K562 (cell line): ENCODE measurements around the gene PIGL. TPM values are rescaled to one million over a fixed set of nuclear protein-coding genes. Genes with fewer than 3 reads are reported as not detected.

Experiments used
- CBX3 ChIP-seq, 2 experiments: IDR thresholded peaks; 1 replicate in 1 of 2; 2 replicates in 1 of 2; pipeline ENCODE4 v1.6.1; 2012; ENCODE audit warnings: inconsistent platforms in 2 of 2, low read length in 2 of 2, borderline replicate concordance in 1 of 2, control low read depth in 1 of 2
- FOXP1 ChIP-seq: sonication (generic); formaldehyde crosslinking; IDR thresholded peaks from 2 replicates; pipeline ENCODE4 v1.8.0; 2022; ENCODE audit warnings: mild to moderate bottlenecking, missing genetic modification reagents
- MCM2 ChIP-seq: fragments of 450-650 bp; IDR thresholded peaks from 2 replicates; pipeline ENCODE4 v1.6.1; 2017; ENCODE audit warnings: low read depth, mild to moderate bottlenecking
- MEF2D ChIP-seq: conservative IDR thresholded peaks from 2 replicates; pipeline ENCODE4 v1.6.1; 2016; ENCODE audit warnings: low read depth, missing genetic modification characterization, missing compliant biosample characterization
- MTA3 ChIP-seq: fragments of 450-650 bp; formaldehyde crosslinking; IDR thresholded peaks from 2 replicates; pipeline ENCODE4 v1.6.1; 2017; ENCODE audit warnings: mild to moderate bottlenecking, borderline replicate concordance
- MYNN ChIP-seq, 2 experiments: sonication (generic); formaldehyde crosslinking in 1 of 2; IDR thresholded peaks; 2 replicates each; pipeline versions ENCODE4 v1.5.0 to v1.6.1; 2016 to 2020; ENCODE audit warnings: antibody characterized with exemption in 1 of 2, missing genetic modification reagents in 1 of 2
- THRA ChIP-seq: fragments of 450-650 bp; IDR thresholded peaks from 2 replicates; pipeline ENCODE4 v1.6.1; 2017; ENCODE audit warnings: mild to moderate bottlenecking, moderate library complexity
- ZNF143 ChIP-seq: sonication (generic); formaldehyde crosslinking; IDR thresholded peaks from 2 replicates; pipeline ENCODE4 v1.9.0; 2022; ENCODE audit warnings: mild to moderate bottlenecking, missing genetic modification reagents
- polyA plus RNA-seq, 8 experiments: library from polyadenylated mRNA; depleted of rRNA in 4 of 8; stranded (reverse) in 5 of 8; unstranded in 3 of 8; fragments of >200 nt; fragmentation: Nextera tagmentation in 2 of 8; fragmentation: Illumina TruSeq in 1 of 8; extraction: Ambion mirVana in 2 of 8; extraction: Trizol in 1 of 8; gene quantifications; 2 replicates each; pipeline versions ENCODE4 v1.2.1 to v1.2.3, GENCODE V29; 2011 to 2014; ENCODE audit warnings: inconsistent platforms in 1 of 8, missing spikeins in 1 of 8
- total RNA-seq, 7 experiments: library from RNA; depleted of rRNA in 6 of 7; stranded (reverse); fragments of >200 nt in 6 of 7; fragmentation: Illumina TruSeq in 2 of 7; extraction: Trizol in 2 of 7; gene quantifications; 2 replicates each; pipeline versions ENCODE4 v1.2.1 to v1.2.3, GENCODE V29; 2011 to 2021; ENCODE audit warnings: low replicate concordance in 1 of 7
- TF ChIP-seq, protein P1 (sequence below), 2 experiments: fragments of 450-650 bp in 1 of 2; sonication (generic) in 1 of 2; formaldehyde crosslinking in 1 of 2; IDR thresholded peaks; 2 replicates each; pipeline versions ENCODE4 v1.7.1 to v1.9.0; 2016 to 2022; ENCODE audit warnings: inconsistent platforms in 1 of 2, mild to moderate bottlenecking in 1 of 2, missing genetic modification reagents in 1 of 2

Gene PIGL
- total and polyA plus RNA-seq, 9 of the 15 experiments (the other 6 are each of a cell fraction or from before 2014, with no cell fraction given): 19.9 to 55.3 (median 29.6) TPM

DNA sequence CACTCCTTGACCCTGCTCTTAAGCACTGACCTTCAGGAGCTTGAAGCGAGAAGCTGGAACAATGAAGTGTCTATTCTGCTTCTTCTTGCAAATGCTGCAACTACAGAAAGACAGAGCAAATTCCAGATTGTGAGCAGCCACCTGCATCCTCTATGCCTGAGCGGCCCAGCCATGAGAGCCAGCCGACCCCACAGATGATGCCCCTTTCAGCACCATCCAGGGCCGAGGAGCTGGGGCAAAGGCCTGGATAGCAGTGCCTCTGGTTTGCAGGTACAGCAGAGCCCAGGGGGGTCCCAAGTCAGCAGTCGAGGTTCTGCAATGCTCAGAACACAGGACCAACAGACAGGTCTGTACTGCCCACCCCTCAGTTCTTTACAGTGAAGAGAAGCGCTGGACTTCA, 131.6 kb downstream of the PIGL start (continued):
- TF ChIP-seq MEF2D (tag) (no peak), FOXP1 (CRISPR knock-in tag) (no peak), MTA3 (no peak), MCM2 (no peak), THRA (no peak), MYNN (IDR thresholded peaks at IDR 0.05) (no peak), MYNN (CRISPR knock-in tag; IDR thresholded peaks at IDR 0.05) (no peak), ZNF143 (CRISPR knock-in tag) (no peak), CBX3 (IDR thresholded peaks at IDR 0.05; ENCODE audit: borderline replicate concordance in 1 of 2, low read length in 2 of 2) (no peak)
- TF ChIP-seq, protein P1, sequence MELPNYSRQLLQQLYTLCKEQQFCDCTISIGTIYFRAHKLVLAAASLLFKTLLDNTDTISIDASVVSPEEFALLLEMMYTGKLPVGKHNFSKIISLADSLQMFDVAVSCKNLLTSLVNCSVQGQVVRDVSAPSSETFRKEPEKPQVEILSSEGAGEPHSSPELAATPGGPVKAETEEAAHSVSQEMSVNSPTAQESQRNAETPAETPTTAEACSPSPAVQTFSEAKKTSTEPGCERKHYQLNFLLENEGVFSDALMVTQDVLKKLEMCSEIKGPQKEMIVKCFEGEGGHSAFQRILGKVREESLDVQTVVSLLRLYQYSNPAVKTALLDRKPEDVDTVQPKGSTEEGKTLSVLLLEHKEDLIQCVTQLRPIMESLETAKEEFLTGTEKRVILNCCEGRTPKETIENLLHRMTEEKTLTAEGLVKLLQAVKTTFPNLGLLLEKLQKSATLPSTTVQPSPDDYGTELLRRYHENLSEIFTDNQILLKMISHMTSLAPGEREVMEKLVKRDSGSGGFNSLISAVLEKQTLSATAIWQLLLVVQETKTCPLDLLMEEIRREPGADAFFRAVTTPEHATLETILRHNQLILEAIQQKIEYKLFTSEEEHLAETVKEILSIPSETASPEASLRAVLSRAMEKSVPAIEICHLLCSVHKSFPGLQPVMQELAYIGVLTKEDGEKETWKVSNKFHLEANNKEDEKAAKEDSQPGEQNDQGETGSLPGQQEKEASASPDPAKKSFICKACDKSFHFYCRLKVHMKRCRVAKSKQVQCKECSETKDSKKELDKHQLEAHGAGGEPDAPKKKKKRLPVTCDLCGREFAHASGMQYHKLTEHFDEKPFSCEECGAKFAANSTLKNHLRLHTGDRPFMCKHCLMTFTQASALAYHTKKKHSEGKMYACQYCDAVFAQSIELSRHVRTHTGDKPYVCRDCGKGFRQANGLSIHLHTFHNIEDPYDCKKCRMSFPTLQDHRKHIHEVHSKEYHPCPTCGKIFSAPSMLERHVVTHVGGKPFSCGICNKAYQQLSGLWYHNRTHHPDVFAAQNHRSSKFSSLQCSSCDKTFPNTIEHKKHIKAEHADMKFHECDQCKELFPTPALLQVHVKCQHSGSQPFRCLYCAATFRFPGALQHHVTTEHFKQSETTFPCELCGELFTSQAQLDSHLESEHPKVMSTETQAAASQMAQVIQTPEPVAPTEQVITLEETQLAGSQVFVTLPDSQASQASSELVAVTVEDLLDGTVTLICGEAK (IDR thresholded peaks at IDR 0.05): no peak
- TF ChIP-seq, protein P1 (CRISPR knock-in tag; IDR thresholded peaks at IDR 0.05): no peak
